ACC112 (cell line): ENCODE measurements around the gene ME1.

ENCODE experiments used
- H2AFZ ChIP-seq: fragments of 200-600 bp; sonication (generic); one replicate; pipeline ENCODE4 v1.6.0; 2017; ENCODE audit warnings: antibody characterized with exemption, low read length; ENCODE audit not compliant: unreplicated experiment
- H3K27ac ChIP-seq: fragments of 200-600 bp; sonication (generic); 2 replicates; pipeline ENCODE4 v1.5.1; 2014; ENCODE audit warnings: low read depth, mild to moderate bottlenecking, antibody characterized with exemption, low read length, moderate library complexity
- H3K27me3 ChIP-seq: fragments of 200-600 bp; sonication (generic); 2 replicates; pipeline ENCODE4 v1.6.1; 2014; ENCODE audit warnings: mild to moderate bottlenecking, antibody characterized with exemption, low read length, moderate library complexity, mixed read lengths; ENCODE audit not compliant: insufficient read depth
- H3K36me3 ChIP-seq: fragments of 200-600 bp; sonication (generic); 2 replicates; pipeline ENCODE4 v1.6.1; 2016; ENCODE audit warnings: mild to moderate bottlenecking, antibody characterized with exemption, low read length, moderate library complexity, mixed read lengths; ENCODE audit not compliant: insufficient read depth
- H3K4me1 ChIP-seq: fragments of 200-600 bp; sonication (generic); one replicate; pipeline ENCODE4 v1.6.1; 2016; ENCODE audit warnings: low read length, mixed read lengths; ENCODE audit not compliant: insufficient read depth, unreplicated experiment, control insufficient read depth
- H3K4me3 ChIP-seq: fragments of 200-600 bp; sonication (generic); 2 replicates; pipeline ENCODE4 v1.5.1; 2014; ENCODE audit warnings: mild to moderate bottlenecking, low read depth, low read length
- H3K79me2 ChIP-seq: fragments of 200-600 bp; sonication (generic); one replicate; pipeline ENCODE4 v1.6.0; 2016; ENCODE audit warnings: low read length; ENCODE audit not compliant: control insufficient read depth, unreplicated experiment, insufficient read depth

Gene ME1

GRCh38 chr6:83433177-83433576, 2.3 kb upstream of the ME1 start:
- peaks cover 18% of the 10 kb centered on the region for H3K4me1 ChIP-seq
- H3K27me3 ChIP-seq, result no peaks in the 10 kb centered on the region
- H3K4me3 ChIP-seq, result no peak overlapping the region
- no peak overlapping the region for H3K27ac ChIP-seq
- peaks cover 24% of the 10 kb centered on the region for H3K79me2 ChIP-seq
- no peak overlapping the region for H2AFZ ChIP-seq
- no peaks in the 10 kb centered on the region for H3K36me3 ChIP-seq

DNA sequence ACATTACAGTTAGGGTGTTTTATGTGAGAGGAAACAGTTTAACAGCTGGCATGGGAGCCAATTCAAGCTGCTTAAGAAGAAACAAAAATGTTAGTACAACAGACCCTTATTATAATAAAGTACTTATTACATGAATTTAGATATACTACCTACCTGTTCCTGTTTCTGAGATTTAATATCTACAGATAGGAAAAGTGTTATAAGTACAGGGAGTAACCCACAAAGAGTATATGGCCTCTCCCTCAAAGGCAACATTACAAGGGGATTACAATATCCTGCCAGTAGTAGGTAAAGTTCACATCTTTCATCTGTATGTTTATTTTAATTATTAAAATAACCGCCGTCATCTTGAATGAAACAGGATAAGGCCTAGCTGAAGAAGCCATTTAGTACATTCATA, 1.8 kb upstream of the ME1 start:
- peaks cover 20% of the 10 kb centered on the region for H3K4me1 ChIP-seq
- no peak overlapping the region for H3K4me3 ChIP-seq
- no peak overlapping the region for H3K27ac ChIP-seq
- H2AFZ ChIP-seq, result no peak overlapping the region
- H3K36me3 ChIP-seq, result no peaks in the 10 kb centered on the region
- peaks cover 25% of the 10 kb centered on the region for H3K79me2 ChIP-seq
- no peaks in the 10 kb centered on the region for H3K27me3 ChIP-seq

DNA sequence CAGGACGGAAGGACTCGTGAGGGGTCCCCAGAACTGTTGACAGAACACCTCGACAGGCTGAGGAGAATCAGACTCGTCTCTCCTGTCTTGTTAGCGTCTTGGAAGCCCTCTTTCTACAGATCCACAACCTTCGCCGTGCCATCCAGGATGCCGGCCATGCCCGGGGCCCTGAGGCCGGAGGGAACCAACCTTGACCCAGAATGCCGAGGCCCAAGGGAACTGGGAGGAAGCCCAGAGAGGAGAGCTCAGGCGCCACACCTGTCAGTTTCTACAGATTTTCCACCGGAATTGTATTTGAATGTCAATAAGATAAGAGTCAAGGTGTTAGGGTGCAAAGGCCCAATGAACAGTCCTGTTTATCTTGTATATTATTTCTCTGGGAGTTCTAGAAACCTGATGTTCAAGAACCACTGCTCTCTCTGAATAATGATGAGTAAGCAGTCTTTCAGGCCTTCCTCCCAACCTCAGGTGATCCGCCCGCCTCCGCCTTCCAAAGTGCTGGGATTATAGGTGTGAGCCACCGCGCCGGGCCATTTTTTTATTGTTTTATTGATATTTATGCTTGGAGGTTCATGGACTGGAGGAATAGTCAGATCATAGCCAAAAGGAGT, 799 bp upstream of the ME1 start:
- H3K4me3 ChIP-seq, result peak overlapping the region; percentile 97
- peak overlapping the region; percentile 33; the same call in 1 of the 2 replicates for H3K27ac ChIP-seq
- H3K4me1 ChIP-seq, result peaks cover 20% of the 10 kb centered on the region

DNA sequence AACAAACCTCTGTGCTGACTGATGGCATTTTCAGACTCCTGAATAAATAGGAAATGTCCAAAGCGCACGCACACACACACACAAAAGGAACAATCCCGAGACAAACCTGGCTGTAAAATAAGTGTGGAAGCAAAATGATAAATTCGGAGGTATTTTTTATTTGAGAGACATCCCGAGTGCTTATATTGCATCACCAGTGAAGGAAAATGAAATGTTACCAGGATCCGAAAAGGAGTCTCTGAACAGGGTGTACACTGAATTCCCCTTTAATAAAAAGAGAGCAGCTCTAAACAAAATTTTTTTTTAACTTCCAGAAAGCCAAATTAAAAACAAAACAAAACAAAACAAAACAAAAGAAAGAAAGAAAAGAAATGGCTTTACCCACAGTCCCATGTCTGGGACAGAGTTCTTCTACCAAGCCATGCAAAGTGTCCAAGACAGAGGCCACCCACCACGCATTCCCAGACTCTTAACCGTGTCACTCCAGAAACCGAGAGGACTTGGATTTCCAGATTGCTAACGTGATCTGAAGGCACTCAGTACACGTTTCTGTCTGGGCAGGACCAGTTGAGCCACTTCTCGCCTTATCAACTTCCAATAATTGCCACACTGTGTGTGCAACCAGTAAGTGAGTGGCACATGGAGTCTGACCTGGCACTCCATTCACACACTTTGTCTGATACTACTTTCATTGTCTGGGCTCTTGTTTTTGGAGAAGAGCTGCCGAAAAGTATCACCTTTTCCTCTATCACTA, 817 bp downstream of the ME1 start:
- H3K27me3 ChIP-seq, result no peaks in the 10 kb centered on the region
- H3K4me3 ChIP-seq, result peak overlapping the region; percentile 97
- H3K27ac ChIP-seq, result peak overlapping the region; percentile 50; the same call in 1 of the 2 replicates
- H3K4me1 ChIP-seq, result peaks cover 20% of the 10 kb centered on the region
- peak overlapping the region; percentile 99 for H2AFZ ChIP-seq
- peaks cover 39% of the 10 kb centered on the region for H3K79me2 ChIP-seq
- peaks cover 21% of the 10 kb centered on the region for H3K36me3 ChIP-seq

More for the DNA sequence above, 799 bp upstream of the ME1 start:
- H2AFZ ChIP-seq, result peak overlapping the region; percentile 64
- H3K27me3 ChIP-seq, result no peaks in the 10 kb centered on the region
- peaks cover 31% of the 10 kb centered on the region for H3K79me2 ChIP-seq
- peaks cover 6% of the 10 kb centered on the region; the same call in 1 of the 2 replicates for H3K36me3 ChIP-seq

GRCh38 chr6:83429269-83429668, 1.6 kb downstream of the ME1 start:
- peaks cover 39% of the 10 kb centered on the region for H3K79me2 ChIP-seq
- peaks cover 29% of the 10 kb centered on the region for H3K36me3 ChIP-seq
- H2AFZ ChIP-seq, result no peak overlapping the region
- peak overlapping the region; percentile 97 for H3K4me3 ChIP-seq
- H3K4me1 ChIP-seq, result peaks cover 20% of the 10 kb centered on the region
- no peak overlapping the region for H3K27ac ChIP-seq
- H3K27me3 ChIP-seq, result no peaks in the 10 kb centered on the region

- no peak overlapping the region for H3K4me3 ChIP-seq
- peaks cover 9% of the 10 kb centered on the region for H3K4me1 ChIP-seq
- no peaks in the 10 kb centered on the region for H3K27me3 ChIP-seq
- H3K27ac ChIP-seq, result no peak overlapping the region
- H3K79me2 ChIP-seq, result peaks cover 32% of the 10 kb centered on the region
- H3K36me3 ChIP-seq, result peaks cover 37% of the 10 kb centered on the region
- no peak overlapping the region for H2AFZ ChIP-seq
Observed at GRCh38 chr6:83424392-83425018, 6.3 kb downstream of the ME1 start.

DNA sequence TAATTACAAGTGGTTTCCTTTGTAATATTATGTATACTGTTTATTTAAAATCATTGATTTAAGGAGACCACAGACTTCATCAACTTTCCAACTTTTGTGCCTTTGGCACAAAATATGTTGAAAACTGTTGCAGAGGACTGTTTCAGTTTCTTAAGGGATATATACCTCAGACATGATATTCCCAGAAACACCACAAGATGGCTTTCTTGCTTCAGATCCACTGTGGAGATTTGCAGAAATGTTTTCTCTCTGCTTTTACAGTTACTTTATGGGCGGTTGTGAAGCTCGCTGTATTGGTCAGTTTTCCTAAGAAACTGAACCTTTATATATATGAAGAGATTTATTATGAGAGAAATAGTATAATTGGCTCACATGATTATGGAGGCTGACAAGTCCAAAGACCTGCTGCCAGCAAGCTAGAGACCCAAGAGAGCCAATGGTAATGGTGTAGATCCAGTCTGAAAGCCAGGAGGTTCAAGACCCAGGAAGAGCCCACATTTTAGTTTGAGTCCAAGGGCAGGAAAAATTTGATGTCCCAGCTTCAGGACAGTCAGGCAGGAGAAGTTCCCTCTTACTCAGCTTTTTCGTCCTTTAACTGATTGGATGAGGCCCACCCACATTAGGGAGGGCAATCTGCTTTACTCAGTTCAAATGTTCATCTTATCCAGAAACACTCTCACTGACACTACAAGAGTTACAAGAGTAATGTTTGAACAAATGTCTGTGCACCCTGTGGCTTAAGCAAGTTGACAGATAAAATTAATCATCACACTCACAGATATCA, 12.8 kb downstream of the ME1 start:
- H3K4me3 ChIP-seq, result no peak overlapping the region
- peaks cover 3% of the 10 kb centered on the region for H3K79me2 ChIP-seq
- no peaks in the 10 kb centered on the region for H3K27me3 ChIP-seq
- no peak overlapping the region for H3K27ac ChIP-seq
- H2AFZ ChIP-seq, result no peak overlapping the region
- H3K4me1 ChIP-seq, result no peaks in the 10 kb centered on the region
- peaks cover under 1% of the 10 kb centered on the region; the same call in 1 of the 2 replicates for H3K36me3 ChIP-seq

DNA sequence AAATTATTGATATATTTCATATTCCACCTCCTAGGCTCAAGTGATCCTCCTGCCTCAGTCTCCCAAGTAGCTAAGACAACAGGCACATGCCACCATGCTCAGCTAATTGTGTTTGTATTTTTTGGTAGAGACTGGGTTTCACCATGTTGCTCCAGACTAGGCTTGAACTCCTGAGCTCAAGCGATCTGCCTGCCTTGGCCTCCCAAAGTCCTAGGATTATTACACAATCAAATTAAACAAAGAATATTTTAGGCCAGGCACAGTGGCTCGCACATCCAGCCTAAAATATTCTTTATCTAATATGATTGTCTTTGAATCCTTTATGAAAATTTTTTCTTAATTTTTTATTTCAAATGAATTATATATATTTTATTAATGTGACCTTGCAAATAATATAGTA, 17.8 kb downstream of the ME1 start:
- H3K79me2 ChIP-seq, result peaks cover 12% of the 10 kb centered on the region
- H3K4me3 ChIP-seq, result no peak overlapping the region
- H3K36me3 ChIP-seq, result peaks cover 11% of the 10 kb centered on the region
- H3K4me1 ChIP-seq, result no peaks in the 10 kb centered on the region
- no peak overlapping the region for H2AFZ ChIP-seq
- H3K27me3 ChIP-seq, result no peaks in the 10 kb centered on the region
- H3K27ac ChIP-seq, result no peak overlapping the region

DNA sequence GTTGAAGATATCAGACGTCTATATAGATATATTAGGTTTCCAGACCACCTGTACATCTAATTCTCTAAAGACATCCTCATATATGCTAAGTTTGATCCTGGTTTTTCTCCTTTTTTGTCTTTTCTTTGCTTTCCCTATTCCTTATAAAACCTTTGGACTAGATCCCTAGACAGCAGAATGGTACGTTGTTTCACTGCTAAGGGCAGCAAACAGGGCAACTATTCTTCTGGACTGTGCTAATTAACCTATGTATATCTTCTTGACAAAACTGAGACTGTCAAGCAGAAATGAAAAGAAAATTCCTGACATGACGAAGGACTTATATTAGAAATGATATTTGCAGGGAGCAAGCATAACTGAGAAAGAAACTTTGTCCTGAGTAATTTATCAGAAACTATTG, 19.1 kb downstream of the ME1 start:
- H3K36me3 ChIP-seq, result peaks cover 17% of the 10 kb centered on the region
- no peak overlapping the region for H3K4me3 ChIP-seq
- peaks cover 12% of the 10 kb centered on the region for H3K79me2 ChIP-seq
- no peak overlapping the region for H2AFZ ChIP-seq
- no peaks in the 10 kb centered on the region for H3K4me1 ChIP-seq
- no peak overlapping the region for H3K27ac ChIP-seq
- no peaks in the 10 kb centered on the region for H3K27me3 ChIP-seq

DNA sequence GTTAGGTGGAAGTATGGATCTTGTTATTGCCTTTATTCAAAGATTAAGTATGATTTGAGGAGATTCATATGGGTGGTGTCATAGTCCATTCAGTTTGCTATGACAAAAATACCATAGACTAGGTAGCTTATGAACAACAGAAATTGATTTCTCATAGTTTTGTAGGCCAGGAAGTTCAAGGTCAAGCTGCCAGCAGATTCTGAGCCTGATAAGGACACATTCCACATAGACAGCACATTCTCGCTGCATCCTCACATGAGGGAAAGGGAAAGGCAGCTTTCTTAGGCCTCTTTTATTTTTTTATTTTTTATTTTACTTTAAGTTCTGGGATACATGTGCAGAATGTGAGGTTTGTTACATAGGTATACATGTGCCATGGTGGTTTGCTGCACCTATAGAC, 27.7 kb downstream of the ME1 start:
- Histone ChIP-seq H3K4me3 (no peak overlapping the region), H3K27me3 (no peaks in the 10 kb centered on the region), H3K79me2 (no peaks in the 10 kb centered on the region), H3K36me3 (peaks cover 15% of the 10 kb centered on the region), H3K27ac (no peak overlapping the region), H3K4me1 (no peaks in the 10 kb centered on the region), H2AFZ (no peak overlapping the region)
